ENCODE results near the gene PRSS22.

- TF ChIP-seq POLR2A (IDR thresholded peaks at IDR 0.05) (no peak), CTCF (IDR thresholded peaks at IDR 0.05) (no peak)
These were observed 24.2 kb downstream of the PRSS22 start for GRCh38 chr16:2833776-2834175.
